ENCODE data around the gene RICTOR.

DNA sequence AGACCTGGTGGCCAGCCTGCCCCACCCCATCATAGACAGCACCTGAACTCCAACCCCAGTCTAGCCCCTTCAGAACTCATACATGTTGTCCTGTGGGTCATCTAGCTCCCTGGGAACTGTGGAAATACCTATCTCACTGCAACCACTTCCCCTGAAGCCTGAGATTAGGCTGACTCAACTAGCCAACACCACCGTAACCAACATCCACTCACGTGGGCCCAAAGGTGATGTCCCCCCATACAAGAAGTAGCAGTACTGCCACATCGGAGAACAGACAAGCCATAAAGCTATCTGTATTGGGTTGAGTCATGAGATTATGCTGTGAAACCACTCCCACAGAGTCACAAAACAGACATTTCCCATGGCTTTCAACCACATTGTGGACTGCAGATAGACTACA lies 181.8 kb downstream of the RICTOR start:
- TF ChIP-seq, protein P1, sequence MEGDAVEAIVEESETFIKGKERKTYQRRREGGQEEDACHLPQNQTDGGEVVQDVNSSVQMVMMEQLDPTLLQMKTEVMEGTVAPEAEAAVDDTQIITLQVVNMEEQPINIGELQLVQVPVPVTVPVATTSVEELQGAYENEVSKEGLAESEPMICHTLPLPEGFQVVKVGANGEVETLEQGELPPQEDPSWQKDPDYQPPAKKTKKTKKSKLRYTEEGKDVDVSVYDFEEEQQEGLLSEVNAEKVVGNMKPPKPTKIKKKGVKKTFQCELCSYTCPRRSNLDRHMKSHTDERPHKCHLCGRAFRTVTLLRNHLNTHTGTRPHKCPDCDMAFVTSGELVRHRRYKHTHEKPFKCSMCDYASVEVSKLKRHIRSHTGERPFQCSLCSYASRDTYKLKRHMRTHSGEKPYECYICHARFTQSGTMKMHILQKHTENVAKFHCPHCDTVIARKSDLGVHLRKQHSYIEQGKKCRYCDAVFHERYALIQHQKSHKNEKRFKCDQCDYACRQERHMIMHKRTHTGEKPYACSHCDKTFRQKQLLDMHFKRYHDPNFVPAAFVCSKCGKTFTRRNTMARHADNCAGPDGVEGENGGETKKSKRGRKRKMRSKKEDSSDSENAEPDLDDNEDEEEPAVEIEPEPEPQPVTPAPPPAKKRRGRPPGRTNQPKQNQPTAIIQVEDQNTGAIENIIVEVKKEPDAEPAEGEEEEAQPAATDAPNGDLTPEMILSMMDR (IDR thresholded peaks at IDR 0.05; ENCODE audit: low read depth, low read length), result no peak
- TF ChIP-seq EZH2phosphoT487 (IDR thresholded peaks at IDR 0.05; ENCODE audit: low read depth), result no peak

All from OCI-LY3 (cell line).